Stimulated activated CD8-positive, alpha-beta memory T cell treated with anti-CD3 and anti-CD28 coated beads, Interleukin-7, amount 100 ng/mL, for 48 hours (primary cell): ENCODE measurements around the gene MYCN.
"Not testable (repeated sequence)": the region's sequence is repeated elsewhere in the genome, so short reads cannot be mapped to it uniquely, and the experiment has no call there.

Experiments used
- DNase-seq, 2 donors: peaks; one replicate each; pipeline ENCODE4 v3.0.0-alpha.2; 2020; ENCODE audit warnings: low read depth in 1 of 2; ENCODE audit errors: extremely low read depth in 1 of 2

MYCN gene

GRCh38 chr2:15939854-15940660 lies at the start of gene MYCN:
Gene MYCN, plus strand, starts transcription at chr2:15940550. Its CDS starts 1,515 bp downstream, at chr2:15942065.
- DNase-seq = peak; percentile 20 to 26

- DNase-seq = no peak
Observed at GRCh38 chr2:15890936-15891905, 49.1 kb upstream of the MYCN start.

GRCh38 chr2:15892151-15892880 lies 48.0 kb upstream of the MYCN start:
- DNase-seq = no peak

- no peak for DNase-seq
Observed at GRCh38 chr2:15893085-15893484, 47.3 kb upstream of the MYCN start.

- DNase-seq = no peak
Observed at GRCh38 chr2:15893689-15894480, 46.5 kb upstream of the MYCN start.

GRCh38 chr2:15894481-15895144 lies 45.7 kb upstream of the MYCN start:
- no peak for DNase-seq

GRCh38 chr2:15895615-15896469 lies 44.5 kb upstream of the MYCN start:
- no peak for DNase-seq

GRCh38 chr2:15896859-15897258 lies 43.5 kb upstream of the MYCN start:
- DNase-seq = no peak

- DNase-seq = no peak
Observed at GRCh38 chr2:15897431-15898098, 42.8 kb upstream of the MYCN start.

GRCh38 chr2:15899327-15899612 lies 41.1 kb upstream of the MYCN start:
- DNase-seq = no peak

GRCh38 chr2:15899751-15900493 lies 40.4 kb upstream of the MYCN start:
- DNase-seq = no peak

GRCh38 chr2:15901095-15901807 lies 39.1 kb upstream of the MYCN start:
- no peak for DNase-seq

GRCh38 chr2:15901808-15902130 lies 38.6 kb upstream of the MYCN start:
- no peak for DNase-seq

GRCh38 chr2:15903910-15904309 lies 36.4 kb upstream of the MYCN start:
- DNase-seq = not testable (repeated sequence)

- DNase-seq = no peak
Observed at GRCh38 chr2:15905267-15905645, 35.1 kb upstream of the MYCN start.

- no peak for DNase-seq
Observed at GRCh38 chr2:15905986-15906491, 34.3 kb upstream of the MYCN start.

- DNase-seq = no peak
Observed at GRCh38 chr2:15906778-15907177, 33.6 kb upstream of the MYCN start.
